ENCODE results near the gene TLE1. TPM values are rescaled to one million over a fixed set of nuclear protein-coding genes. Genes with fewer than 3 reads are reported as not detected.

The TLE1 gene
- total RNA-seq, 4 donors from 2014 or later: 51.5 to 77.3 (median 62.2) TPM

GRCh38 chr9:81539317-81539716, 150.0 kb downstream of the TLE1 start:
- Histone ChIP-seq H3K4me3 (no peak overlapping the region), H3K27ac (no peak overlapping the region), H3K27me3 (no peaks in the 10 kb centered on the region), H3K9me3 (no peaks in the 10 kb centered on the region), H3K4me1 (no peaks in the 10 kb centered on the region), H3K36me3 (no peaks in the 10 kb centered on the region)
- intact Hi-C loops (cut with DNase I; ENCODE audit: low total_unique reads): no loop called here
- no peak for DNase-seq
- TF ChIP-seq CTCF (IDR thresholded peaks at IDR 0.05) (no peak), POLR2AphosphoS5 (IDR thresholded peaks at IDR 0.05) (no peak), POLR2A (IDR thresholded peaks at IDR 0.05) (no peak), EP300 (IDR thresholded peaks at IDR 0.05; ENCODE audit: low read depth) (no peak)
- in situ Hi-C loops (cut with MboI; ENCODE audit: low pct_ligation_motif_present in 1 of 4, low pct_unique_long_range_greater_than_20kb in 1 of 4, low sequenced_read_pairs in 3 of 4): no loop called here
- WGBS, 2 donors (ENCODE audit: low coverage in 1 of 2): 81 to 96% methylated on average over 2 to 3 of the region's 3 CpGs

DNA sequence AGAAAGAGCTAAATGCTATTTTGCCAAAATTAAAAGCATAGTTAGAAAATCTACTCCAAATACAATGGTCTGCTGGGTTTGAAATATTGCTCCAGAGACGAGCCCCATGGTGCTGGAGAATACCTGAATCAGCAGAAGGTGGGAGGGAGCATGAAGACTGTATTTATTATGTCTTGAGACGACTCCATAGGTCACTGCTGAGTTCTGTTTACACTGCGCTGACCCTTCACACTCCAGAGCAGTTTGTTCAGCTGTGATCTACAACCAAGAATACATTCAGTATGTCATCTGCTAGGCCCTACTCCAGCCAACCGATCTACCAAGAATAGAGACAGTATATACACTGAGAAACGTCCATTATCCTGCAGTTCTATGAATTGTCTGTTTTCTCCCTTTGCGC, 150.5 kb downstream of the TLE1 start:
- H3K27ac ChIP-seq: no peak overlapping the region
- WGBS, 2 donors (ENCODE audit: low coverage in 1 of 2): 83 to 100% methylated on average over 1 to 6 of the region's 6 CpGs
- no peaks in the 10 kb centered on the region for H3K9me3 ChIP-seq
- no peaks in the 10 kb centered on the region for H3K4me1 ChIP-seq
- in situ Hi-C loops (cut with MboI; ENCODE audit: low pct_ligation_motif_present in 1 of 4, low pct_unique_long_range_greater_than_20kb in 1 of 4, low sequenced_read_pairs in 3 of 4) (no loop called here), intact Hi-C loops (cut with DNase I; ENCODE audit: low total_unique reads) (no loop called here)
- H3K27me3 ChIP-seq: no peaks in the 10 kb centered on the region
- no peak overlapping the region for H3K4me3 ChIP-seq
- DNase-seq: no peak
- H3K36me3 ChIP-seq: no peaks in the 10 kb centered on the region
- TF ChIP-seq EP300 (IDR thresholded peaks at IDR 0.05; ENCODE audit: low read depth) (no peak), POLR2AphosphoS5 (IDR thresholded peaks at IDR 0.05) (no peak), CTCF (IDR thresholded peaks at IDR 0.05) (no peak), POLR2A (IDR thresholded peaks at IDR 0.05) (no peak)

- no peak for DNase-seq
- in situ Hi-C loops (cut with MboI; ENCODE audit: low pct_ligation_motif_present in 1 of 4, low pct_unique_long_range_greater_than_20kb in 1 of 4, low sequenced_read_pairs in 3 of 4) (no loop called here), intact Hi-C loops (cut with DNase I; ENCODE audit: low total_unique reads) (no loop called here)
- WGBS, 2 donors (ENCODE audit: low coverage in 1 of 2): 90% methylated on average over 1 of the region's 1 CpG; no CpG with 5 or more reads in 1 of the 2 donors
- no peaks in the 10 kb centered on the region for H3K9me3 ChIP-seq
- no peaks in the 10 kb centered on the region for H3K4me1 ChIP-seq
- H3K36me3 ChIP-seq: no peaks in the 10 kb centered on the region
- H3K27ac ChIP-seq: no peak overlapping the region
- H3K27me3 ChIP-seq: no peaks in the 10 kb centered on the region
- TF ChIP-seq POLR2A (IDR thresholded peaks at IDR 0.05): no peak
- no peak for TF ChIP-seq EP300 (IDR thresholded peaks at IDR 0.05; ENCODE audit: low read depth)
- no peak for TF ChIP-seq POLR2AphosphoS5 (IDR thresholded peaks at IDR 0.05)
- TF ChIP-seq CTCF (IDR thresholded peaks at IDR 0.05): no peak
- H3K4me3 ChIP-seq: no peak overlapping the region
Measured at GRCh38 chr9:81537964-81538363, 151.4 kb downstream of the TLE1 start.

GRCh38 chr9:81536242-81537025, 152.9 kb downstream of the TLE1 start:
- intact Hi-C loops (cut with DNase I; ENCODE audit: low total_unique reads) (no loop called here), in situ Hi-C loops (cut with MboI; ENCODE audit: low pct_ligation_motif_present in 1 of 4, low pct_unique_long_range_greater_than_20kb in 1 of 4, low sequenced_read_pairs in 3 of 4) (no loop called here)
- WGBS, 2 donors (ENCODE audit: low coverage in 1 of 2): 71 to 83% methylated on average over 5 to 9 of the region's 9 CpGs

More at GRCh38 chr9:81536242-81537025, 152.9 kb downstream of the TLE1 start:
- no peak overlapping the region for H3K4me3 ChIP-seq
- no peaks in the 10 kb centered on the region for H3K36me3 ChIP-seq
- TF ChIP-seq POLR2AphosphoS5 (IDR thresholded peaks at IDR 0.05) (no peak), CTCF (IDR thresholded peaks at IDR 0.05) (no peak), POLR2A (IDR thresholded peaks at IDR 0.05) (no peak), EP300 (IDR thresholded peaks at IDR 0.05; ENCODE audit: low read depth) (no peak)
- no peaks in the 10 kb centered on the region for H3K4me1 ChIP-seq
- DNase-seq: no peak
- no peaks in the 10 kb centered on the region for H3K9me3 ChIP-seq
- H3K27me3 ChIP-seq: no peaks in the 10 kb centered on the region
- no peak overlapping the region for H3K27ac ChIP-seq

Data from transverse colon (tissue), 4 donors.